Panc1 (cell line): ENCODE data around the gene CAPRIN1. TPM values are rescaled to one million over a fixed set of nuclear protein-coding genes. Genes with fewer than 3 reads are reported as not detected.

Source experiments
- ATAC-seq: fragments of 200-7000 bp; cut with Tn5 transposase; 2 replicates; pipeline ENCODE4 v1.9.1; 2020; ENCODE audit warnings: mild to moderate bottlenecking, moderate library complexity
- BruUV-seq: library from RNA; stranded (reverse); fragments of 400-500 nt; replicated peaks from 2 replicates; lab custom pipeline; 2021; lab: Mats Ljungman, UMichigan
- CTCF ChIA-PET: fragments of 300-600 bp; sonication (Branson Sonifier 250); formaldehyde crosslinking; loops from one replicate; lab custom pipeline; 2022; ENCODE audit warnings: antibody characterized with exemption; lab: Charles Lee
- POLR2A ChIA-PET: fragments of 300-600 bp; sonication (Branson Sonifier 250); formaldehyde crosslinking; loops from one replicate; lab custom pipeline; 2022; ENCODE audit warnings: antibody characterized with exemption; lab: Charles Lee
- DNase-seq: peaks from one replicate; pipeline ENCODE4 v3.0.0-alpha.2; 2010; ENCODE audit warnings: low read depth, low spot score
- H3K27ac ChIP-seq: 2 replicates; pipeline ENCODE4 v1.5.1; 2011; ENCODE audit warnings: mild to moderate bottlenecking, low read length, inconsistent platforms
- H3K27me3 ChIP-seq: fragments of 200-500 bp; sonication (Bioruptor generic); 2 replicates; pipeline ENCODE4 v1.6.0; 2014; ENCODE audit warnings: low read length, inconsistent platforms; ENCODE audit not compliant: control insufficient read depth, insufficient read depth
- H3K36me3 ChIP-seq: fragments of 200-500 bp; sonication (Bioruptor generic); 2 replicates; pipeline ENCODE4 v1.5.1; 2014; ENCODE audit warnings: inconsistent platforms, mild to moderate bottlenecking, low read length, moderate library complexity; ENCODE audit not compliant: control insufficient read depth, insufficient read depth
- H3K4me1 ChIP-seq: 2 replicates; pipeline ENCODE4 v1.5.1; 2011; ENCODE audit warnings: inconsistent platforms, mild to moderate bottlenecking, low read length, moderate library complexity; ENCODE audit not compliant: control insufficient read depth, insufficient read depth
- H3K4me3 ChIP-seq, 2 experiments: 2 replicates each; pipeline ENCODE4 v1.5.1; 2011 to 2012; ENCODE audit warnings: low read depth in 2 of 2, low read length in 2 of 2, mild to moderate bottlenecking in 2 of 2, inconsistent platforms in 1 of 2, moderate library complexity in 1 of 2
- H3K9me3 ChIP-seq: fragments of 200-500 bp; sonication (Bioruptor generic); 2 replicates; pipeline ENCODE4 v1.5.1; 2014; ENCODE audit warnings: low read depth, mild to moderate bottlenecking, inconsistent platforms, low read length, moderate library complexity; ENCODE audit not compliant: control insufficient read depth, insufficient read depth
- CTCF ChIP-seq: fragments of 450-650 bp; IDR thresholded peaks from 2 replicates; pipeline ENCODE4 v1.5.1; 2017; ENCODE audit warnings: mild to moderate bottlenecking
- POLR2AphosphoS5 ChIP-seq: IDR thresholded peaks from 2 replicates; pipeline ENCODE4 v1.6.1; 2012; ENCODE audit warnings: mild to moderate bottlenecking, low read depth, low read length, moderate library complexity
- SIN3A ChIP-seq: IDR thresholded peaks from 2 replicates; pipeline ENCODE4 v1.6.1; 2012; ENCODE audit warnings: low read depth, mild to moderate bottlenecking, low read length, moderate library complexity, borderline replicate concordance; ENCODE audit not compliant: insufficient read depth
- TCF7L2 ChIP-seq: IDR thresholded peaks from 2 replicates; pipeline ENCODE4 v1.6.1; 2011; ENCODE audit warnings: mild to moderate bottlenecking, low read depth, low read length, inconsistent platforms
- in situ Hi-C: cut with HindIII; loops from 2 replicates; pipeline ENCODE4 v1.10.0; 2016; ENCODE audit warnings: low sequenced_read_pairs, low pct_unique_long_range_greater_than_20kb
- intact Hi-C: fragments of 100-400 bp; cut with micrococcal nuclease; formaldehyde crosslinking; loops from one replicate; pipeline ENCODE4 v1.10.0; 2022; ENCODE audit not compliant: unreplicated experiment
- total RNA-seq: library from RNA; stranded (reverse); gene quantifications from one replicate; pipeline ENCODE4 v1.2.1, GENCODE V29; 2021; ENCODE audit not compliant: unreplicated experiment
- TF ChIP-seq, protein P1 (sequence below), 2 experiments: IDR thresholded peaks; 2 replicates each; pipeline ENCODE4 v1.6.1; 2011 to 2012; ENCODE audit warnings: low read depth in 2 of 2, control low read depth in 1 of 2, low read length in 1 of 2, mild to moderate bottlenecking in 1 of 2, moderate library complexity in 1 of 2; ENCODE audit not compliant: insufficient read depth in 1 of 2

The CAPRIN1 gene
- total RNA-seq, 1 experiment from 2014 or later = 266 TPM

- ATAC-seq = no peak
- ChIA-PET CTCF (no interaction called here), POLR2A (interaction anchor here (0.5 kb wide), 1 partner anchor 165 kb away, joined by 10 read pairs; no protein-coding TSS in a partner anchor)
- no peaks in the 10 kb centered on the region for H3K9me3 ChIP-seq
- no peak overlapping the region for H3K4me3 ChIP-seq
- TF ChIP-seq, protein P1, sequence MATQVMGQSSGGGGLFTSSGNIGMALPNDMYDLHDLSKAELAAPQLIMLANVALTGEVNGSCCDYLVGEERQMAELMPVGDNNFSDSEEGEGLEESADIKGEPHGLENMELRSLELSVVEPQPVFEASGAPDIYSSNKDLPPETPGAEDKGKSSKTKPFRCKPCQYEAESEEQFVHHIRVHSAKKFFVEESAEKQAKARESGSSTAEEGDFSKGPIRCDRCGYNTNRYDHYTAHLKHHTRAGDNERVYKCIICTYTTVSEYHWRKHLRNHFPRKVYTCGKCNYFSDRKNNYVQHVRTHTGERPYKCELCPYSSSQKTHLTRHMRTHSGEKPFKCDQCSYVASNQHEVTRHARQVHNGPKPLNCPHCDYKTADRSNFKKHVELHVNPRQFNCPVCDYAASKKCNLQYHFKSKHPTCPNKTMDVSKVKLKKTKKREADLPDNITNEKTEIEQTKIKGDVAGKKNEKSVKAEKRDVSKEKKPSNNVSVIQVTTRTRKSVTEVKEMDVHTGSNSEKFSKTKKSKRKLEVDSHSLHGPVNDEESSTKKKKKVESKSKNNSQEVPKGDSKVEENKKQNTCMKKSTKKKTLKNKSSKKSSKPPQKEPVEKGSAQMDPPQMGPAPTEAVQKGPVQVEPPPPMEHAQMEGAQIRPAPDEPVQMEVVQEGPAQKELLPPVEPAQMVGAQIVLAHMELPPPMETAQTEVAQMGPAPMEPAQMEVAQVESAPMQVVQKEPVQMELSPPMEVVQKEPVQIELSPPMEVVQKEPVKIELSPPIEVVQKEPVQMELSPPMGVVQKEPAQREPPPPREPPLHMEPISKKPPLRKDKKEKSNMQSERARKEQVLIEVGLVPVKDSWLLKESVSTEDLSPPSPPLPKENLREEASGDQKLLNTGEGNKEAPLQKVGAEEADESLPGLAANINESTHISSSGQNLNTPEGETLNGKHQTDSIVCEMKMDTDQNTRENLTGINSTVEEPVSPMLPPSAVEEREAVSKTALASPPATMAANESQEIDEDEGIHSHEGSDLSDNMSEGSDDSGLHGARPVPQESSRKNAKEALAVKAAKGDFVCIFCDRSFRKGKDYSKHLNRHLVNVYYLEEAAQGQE (IDR thresholded peaks at IDR 0.05; ENCODE audit: insufficient read depth in 1 of 2, low read depth in 2 of 2, low read length in 1 of 2) = no peak
- TF ChIP-seq TCF7L2 = no peak
- no peak for TF ChIP-seq POLR2AphosphoS5
- TF ChIP-seq CTCF = no peak
- TF ChIP-seq SIN3A = no peak
- no peak for DNase-seq
- H3K36me3 ChIP-seq = peaks cover 56% of the 10 kb centered on the region
- in situ Hi-C loops = no loop called here
- intact Hi-C loops = no loop called here
- no TSS peak for BruUV-seq
- H3K27ac ChIP-seq = no peak overlapping the region
- no peaks in the 10 kb centered on the region for H3K4me1 ChIP-seq
- H3K27me3 ChIP-seq = no peaks in the 10 kb centered on the region
Measured at GRCh38 chr11:34114471-34114870, 62.9 kb downstream of the CAPRIN1 start.

GRCh38 chr11:34120651-34121050 is 69.1 kb downstream of the CAPRIN1 start:
- no peak for DNase-seq
- no peak for ATAC-seq
- TF ChIP-seq TCF7L2 (no peak), SIN3A (no peak), POLR2AphosphoS5 (no peak), CTCF (no peak)
- TF ChIP-seq, protein P1 (IDR thresholded peaks at IDR 0.05; ENCODE audit: insufficient read depth in 1 of 2, low read depth in 2 of 2, low read length in 1 of 2) = no peak
- H3K36me3 ChIP-seq = peaks cover 41% of the 10 kb centered on the region
- ChIA-PET CTCF (no interaction called here), POLR2A (no interaction called here)
- in situ Hi-C loops (no loop called here), intact Hi-C loops (no loop called here)
- no peaks in the 10 kb centered on the region for H3K4me1 ChIP-seq
- H3K4me3 ChIP-seq = no peak overlapping the region
- no TSS peak for BruUV-seq
- no peaks in the 10 kb centered on the region for H3K9me3 ChIP-seq
- no peak overlapping the region for H3K27ac ChIP-seq
- no peaks in the 10 kb centered on the region for H3K27me3 ChIP-seq
